H1 (cell line): Measurements from ENCODE around the gene OLAH. TPM values are rescaled to one million over a fixed set of nuclear protein-coding genes. Genes with fewer than 3 reads are reported as not detected.
A peak's percentile ranks its signal among the peaks of the same experiment; 100 is the strongest.

Source experiments
- CBX5 ChIP-seq: fragments of 300-800, 300-1000 bp; sonication (generic); IDR thresholded peaks from 2 replicates; pipeline ENCODE4 v1.7.1; 2016; ENCODE audit warnings: antibody characterized with exemption, low read length, low read depth
- NANOG ChIP-seq: IDR thresholded peaks from 2 replicates; pipeline ENCODE4 v1.6.1; 2011; ENCODE audit warnings: low read length, low read depth, mild to moderate bottlenecking, inconsistent platforms; ENCODE audit not compliant: insufficient read depth, poor library complexity, severe bottlenecking
- POLR2AphosphoS5 ChIP-seq: IDR thresholded peaks from 2 replicates; pipeline ENCODE4 v1.6.1; 2011; ENCODE audit warnings: low read depth, low read length
- RAD21 ChIP-seq, 2 experiments: IDR thresholded peaks in 1 of 2; conservative IDR thresholded peaks in 1 of 2; 2 replicates each; pipeline ENCODE4 v1.6.1; 2011; ENCODE audit warnings: low read depth in 2 of 2, low read length in 2 of 2, improper control_type of control experiment in 1 of 2, inconsistent platforms in 1 of 2, mild to moderate bottlenecking in 1 of 2, moderate library complexity in 1 of 2
- SIX5 ChIP-seq: IDR thresholded peaks from 2 replicates; pipeline ENCODE4 v1.6.1; 2011; ENCODE audit warnings: mild to moderate bottlenecking, low read depth, low read length
- SP1 ChIP-seq: IDR thresholded peaks from 2 replicates; pipeline ENCODE4 v1.6.1; 2011; ENCODE audit warnings: low read depth, low read length
- polyA plus RNA-seq, 7 experiments: library from polyadenylated mRNA; depleted of rRNA in 3 of 7; stranded (reverse) in 5 of 7; unstranded in 2 of 7; fragments of >200 nt in 5 of 7; fragments of 200-250 nt in 2 of 7; gene quantifications; 1 replicate in 5 of 7; 2 replicates in 1 of 7; 4 replicates in 1 of 7; pipeline versions ENCODE4 v1.2.1 to v1.2.3, GENCODE V29; 2011 to 2013; ENCODE audit warnings: missing spikeins in 2 of 7, mixed read lengths in 2 of 7
- total RNA-seq: library from RNA; stranded (reverse); fragmentation: NEBNext Ultra II Directional; extraction: Animal tissue kit (Norgen Biotek cat#: 25700); gene quantifications from 2 replicates; pipeline ENCODE4 v1.2.1, GENCODE V29; 2021

Gene OLAH
- total and polyA plus RNA-seq, 2 of the 8 experiments (the other 6 are each of a cell fraction or from before 2014, with no cell fraction given): not detected

DNA sequence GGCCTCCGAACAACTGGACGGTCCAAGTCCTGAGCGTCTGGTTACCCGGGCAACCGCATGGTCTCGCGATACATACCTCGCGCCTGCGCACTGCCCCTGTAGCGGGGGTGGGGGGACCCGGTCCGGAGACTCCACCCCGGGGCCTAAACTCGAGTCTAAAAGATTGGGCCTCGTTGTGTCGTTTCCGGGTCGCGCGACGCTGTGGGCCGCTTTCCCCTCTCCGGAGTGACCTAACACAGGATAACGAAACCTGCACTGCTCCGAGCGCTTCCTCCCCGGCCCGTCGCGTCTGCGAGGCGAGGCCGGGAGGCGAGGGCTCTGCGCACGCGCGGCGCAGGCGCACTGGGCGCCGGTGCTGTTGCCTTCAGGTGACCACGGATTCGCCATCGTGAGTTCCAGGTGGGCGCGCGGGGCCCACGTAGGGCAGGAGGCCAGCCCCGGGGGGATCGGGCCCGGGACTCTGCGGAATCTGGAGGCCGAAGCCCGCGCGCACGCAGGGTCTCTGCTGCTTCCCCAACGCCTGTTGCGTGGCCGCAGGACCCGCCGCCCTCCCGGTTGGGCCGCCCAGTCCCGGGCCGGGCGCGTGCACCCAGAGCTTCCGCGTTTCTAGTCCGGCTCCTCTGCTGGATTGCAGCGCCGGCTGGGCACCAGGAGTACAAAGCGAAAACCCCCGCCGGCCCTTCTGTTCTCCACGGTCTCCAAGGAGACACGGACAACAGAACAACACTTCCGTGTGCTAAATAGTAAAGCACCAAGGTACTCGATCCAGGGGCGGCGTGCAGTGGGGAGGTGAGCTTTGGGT, 53.5 kb downstream of the OLAH start, which contains the start of gene RPP38 (continued):
- TF ChIP-seq CBX5 (no peak), POLR2AphosphoS5 (peak; percentile 27), NANOG (no peak), SIX5 (no peak), SP1 (no peak), RAD21 (IDR thresholded peaks at IDR 0.05 in 1 of 2, conservative IDR thresholded peaks at IDR 0.05 in 1 of 2; ENCODE audit: low read depth in 2 of 2, low read length in 2 of 2) (no peak)
- TF ChIP-seq, all 59 proteins: peak for 16
